GM19023 (cell line): ENCODE data around the gene LRCH1.

Experiments
- ATAC-seq: cut with Tn5 transposase; IDR thresholded peaks from one replicate; pipeline ENCODE4 v1.9.1; 2021; ENCODE audit warnings: mild to moderate bottlenecking, moderate library complexity; ENCODE audit not compliant: unreplicated experiment

The LRCH1 gene

DNA sequence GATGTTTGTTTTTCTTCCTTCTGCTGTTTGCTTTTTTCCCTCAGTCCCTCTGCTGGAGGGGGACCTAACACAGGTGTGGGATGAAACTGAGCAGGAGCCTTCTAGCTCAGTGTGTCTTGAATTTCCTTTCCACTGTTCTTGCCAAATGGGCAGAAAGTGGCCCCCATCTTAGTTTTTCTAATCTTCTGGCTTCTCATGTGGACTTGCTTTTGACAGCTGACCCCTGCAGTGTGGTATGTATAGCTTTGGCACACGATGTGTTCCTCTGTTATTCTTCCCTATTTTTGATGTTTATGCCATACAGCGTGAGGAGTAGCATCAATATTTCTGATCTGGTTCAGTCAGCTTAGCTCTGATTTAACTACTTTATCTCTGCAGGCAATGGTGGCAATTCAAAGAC is 8.3 kb downstream of the LRCH1 start:
- ATAC-seq = no peak

GRCh38 chr13:46561691-46562090 is 8.7 kb downstream of the LRCH1 start:
- no peak for ATAC-seq

GRCh38 chr13:46562152-46562551 is 9.2 kb downstream of the LRCH1 start:
- no peak for ATAC-seq

DNA sequence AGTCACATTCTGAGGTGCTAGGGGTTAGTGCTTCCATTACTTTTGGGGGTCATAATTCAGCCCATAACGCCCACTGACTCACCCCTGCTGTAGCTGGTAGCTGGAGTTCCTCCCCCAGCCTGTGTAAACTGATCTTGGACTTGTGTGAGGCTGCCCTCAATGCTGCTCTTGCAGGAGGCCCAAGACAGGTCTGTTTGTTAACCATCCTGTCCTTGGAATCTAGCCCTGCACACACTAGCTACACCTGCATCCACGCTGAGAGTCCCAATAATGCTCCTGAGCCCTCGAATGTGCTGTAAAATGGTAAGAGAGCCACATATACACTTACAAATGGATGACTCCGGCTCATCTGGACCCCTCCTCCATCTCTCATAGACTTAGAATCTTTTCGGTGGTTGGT is 9.6 kb downstream of the LRCH1 start:
- ATAC-seq = no peak

GRCh38 chr13:46565808-46566750 is 13.1 kb downstream of the LRCH1 start:
- peak; percentile 53 for ATAC-seq

GRCh38 chr13:46567671-46568070 is 14.7 kb downstream of the LRCH1 start:
- no peak for ATAC-seq

DNA sequence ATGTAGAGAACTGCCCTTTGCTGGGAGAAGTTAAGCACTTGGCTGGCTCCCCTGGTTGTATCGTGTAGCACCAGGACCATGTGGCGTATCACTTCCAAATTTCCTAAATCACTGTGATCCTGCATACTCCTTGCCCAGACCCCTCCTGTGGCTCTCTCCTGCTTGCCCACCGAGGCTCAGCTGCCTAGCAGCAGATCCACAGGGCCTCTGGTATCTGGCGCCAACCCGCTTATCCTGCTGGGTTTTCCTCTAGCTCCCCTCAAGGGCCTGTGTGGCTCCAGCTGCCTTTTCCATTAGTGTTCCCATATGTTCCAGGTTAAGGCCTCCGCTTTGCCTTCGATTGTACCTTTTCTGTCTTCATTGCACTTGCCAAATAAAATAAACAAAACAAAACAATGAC is 16.5 kb downstream of the LRCH1 start:
- ATAC-seq = no peak

DNA sequence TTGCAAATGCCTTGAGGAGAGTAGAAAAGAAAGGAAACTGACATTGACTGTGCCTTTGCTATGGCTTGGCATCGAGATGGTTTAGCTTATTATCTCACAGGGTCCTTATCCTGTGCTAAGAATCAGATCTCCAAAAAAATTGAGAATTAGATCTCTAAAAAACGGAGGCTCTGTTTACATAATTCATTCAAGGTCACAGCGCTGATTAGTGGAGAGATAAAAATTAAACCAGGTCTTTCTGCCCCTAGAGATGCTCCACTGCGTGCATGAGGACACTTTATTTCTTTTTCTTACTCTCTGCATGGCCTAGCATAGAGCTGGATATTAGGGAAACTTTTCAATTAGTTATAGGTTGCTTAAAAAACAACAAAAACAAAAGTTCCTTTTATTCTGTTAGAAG is 17.3 kb downstream of the LRCH1 start:
- no peak for ATAC-seq

DNA sequence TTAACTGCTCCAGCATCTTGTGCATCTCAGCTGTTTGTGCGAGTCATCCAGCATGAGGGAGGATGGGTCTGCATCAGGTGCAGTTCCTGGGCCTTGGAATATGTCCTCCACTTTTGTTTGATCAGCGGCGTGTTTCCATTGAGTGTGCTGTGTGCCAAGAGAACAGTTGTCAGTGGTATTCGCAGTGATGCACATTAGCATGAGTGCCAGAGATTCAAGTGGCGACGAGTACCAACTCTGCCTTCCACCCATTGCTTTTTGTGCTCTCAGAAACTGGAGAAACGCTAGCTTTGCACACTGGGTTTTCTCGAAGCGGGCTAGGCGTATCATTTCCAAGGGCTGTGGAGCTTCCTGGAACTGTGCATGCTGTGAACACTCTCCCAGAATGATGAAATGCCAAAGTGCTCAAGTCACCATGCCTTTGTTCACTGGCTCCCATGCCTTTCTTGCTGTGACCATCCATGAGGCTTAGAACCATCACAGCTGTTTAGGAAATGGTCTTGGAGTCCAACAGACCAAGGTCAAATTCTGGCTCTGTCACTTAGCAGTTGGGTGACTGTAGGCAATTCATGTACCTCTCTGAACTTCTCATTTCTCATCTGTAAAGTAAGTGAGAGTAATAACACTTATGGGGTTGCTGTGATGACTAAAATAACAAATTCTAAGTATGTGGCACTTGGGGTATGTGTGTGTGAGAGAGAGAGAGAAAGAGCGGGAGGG is 18.4 kb downstream of the LRCH1 start:
- ATAC-seq = peak; percentile 63

DNA sequence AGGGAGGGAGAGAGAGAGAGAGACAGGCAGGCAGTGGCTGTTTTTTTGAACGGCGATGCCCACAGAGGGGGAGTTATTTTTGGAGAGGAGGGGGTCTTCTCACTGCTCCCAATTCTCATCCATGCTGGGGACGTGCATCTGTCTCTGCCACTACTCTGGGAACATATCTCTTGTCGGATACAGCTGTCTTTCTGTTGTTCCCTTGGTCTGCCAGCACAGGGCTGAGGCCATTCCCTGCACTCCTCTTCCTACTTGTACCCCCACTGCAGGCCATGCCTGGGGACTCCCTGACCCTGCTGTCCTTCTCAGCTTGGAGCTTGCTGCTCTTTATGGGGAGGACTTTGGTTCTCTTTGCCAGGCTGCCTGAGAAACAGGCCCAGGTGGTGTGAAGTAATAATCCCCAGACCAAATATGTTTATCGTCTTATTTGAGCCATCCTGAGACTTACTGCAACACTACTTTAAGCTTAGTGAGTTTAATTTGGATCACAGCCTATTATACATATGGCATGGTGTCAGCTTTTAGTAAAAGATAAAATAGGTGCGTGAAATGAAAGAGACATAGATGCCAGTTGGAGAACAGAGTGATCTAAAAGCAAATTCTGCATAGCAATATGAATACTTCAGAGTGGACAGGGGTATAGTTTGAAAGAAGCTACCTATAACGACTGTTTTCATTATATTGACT is 19.1 kb downstream of the LRCH1 start:
- ATAC-seq = no peak

- peak; percentile 35 for ATAC-seq
These were observed 19.9 kb downstream of the LRCH1 start for GRCh38 chr13:46572752-46573431.

- peak; percentile 34 for ATAC-seq
These were observed 22.4 kb downstream of the LRCH1 start for GRCh38 chr13:46575301-46575771.

- ATAC-seq = no peak
These were observed 22.9 kb downstream of the LRCH1 start for GRCh38 chr13:46575818-46576221.

- ATAC-seq = no peak
These were observed 23.8 kb downstream of the LRCH1 start for GRCh38 chr13:46576762-46577161.

- peak; percentile 15 for ATAC-seq
These were observed 25.0 kb downstream of the LRCH1 start for GRCh38 chr13:46577696-46578589.

DNA sequence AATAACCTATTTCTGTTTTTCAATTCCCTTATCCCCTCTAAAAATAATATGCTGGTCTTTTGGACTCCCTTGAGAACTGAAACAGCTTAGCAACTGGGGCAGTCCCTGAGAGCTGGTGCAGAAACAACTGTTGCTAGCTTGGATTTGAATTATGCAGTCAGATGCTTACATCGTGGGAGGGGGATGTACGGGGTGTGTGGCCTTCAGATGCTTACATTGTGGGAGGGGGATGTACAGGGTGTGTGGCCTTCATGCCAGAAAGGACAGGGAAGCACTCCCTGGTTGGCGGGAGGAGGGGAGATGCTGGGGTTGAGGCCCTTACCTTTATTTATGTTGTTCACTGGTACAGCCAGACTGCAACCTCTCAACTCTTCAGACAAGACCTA is 25.6 kb downstream of the LRCH1 start:
- peak; percentile 66 for ATAC-seq

DNA sequence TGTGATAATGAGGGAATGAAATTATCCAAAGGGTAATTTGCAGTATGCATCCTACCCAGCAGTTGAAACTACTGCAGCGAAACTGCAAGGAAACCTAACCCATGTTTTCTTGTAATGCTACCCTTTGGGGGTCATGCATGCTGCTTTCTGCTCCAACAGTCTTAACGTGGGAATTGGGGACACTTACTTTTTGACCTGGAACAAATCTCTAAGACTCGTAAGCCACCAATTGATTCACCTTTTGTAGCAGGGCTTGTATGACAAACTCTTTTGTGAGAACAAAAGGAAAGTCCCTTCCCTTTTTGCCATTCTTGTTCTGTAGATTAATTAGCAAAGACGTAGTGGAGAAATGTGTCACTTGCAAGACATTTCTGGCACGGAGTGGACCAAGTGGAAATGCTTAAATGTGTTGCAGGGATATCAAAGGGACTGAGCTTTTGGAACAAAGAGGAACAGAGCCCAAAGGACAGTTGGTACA is 27.4 kb downstream of the LRCH1 start:
- no peak for ATAC-seq

DNA sequence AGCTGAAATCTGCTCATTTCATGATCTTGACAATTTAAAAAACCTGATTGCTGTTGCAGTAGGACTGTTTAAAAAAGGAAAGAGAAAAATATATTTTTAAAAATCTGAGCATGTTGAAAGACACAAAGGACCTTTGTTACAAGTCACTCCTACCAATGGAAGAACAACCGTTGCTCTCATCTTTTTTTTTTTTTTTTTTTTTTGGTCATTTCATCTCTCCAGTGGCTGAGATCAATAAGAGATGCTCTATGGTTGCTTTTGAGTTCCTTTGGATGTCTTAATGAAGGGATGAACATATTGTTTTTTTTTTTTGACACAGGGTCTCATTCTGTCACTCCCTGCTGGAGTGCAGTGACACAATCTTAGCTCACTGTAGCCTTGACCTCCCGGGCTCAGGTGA is 29.2 kb downstream of the LRCH1 start:
- ATAC-seq = no peak

DNA sequence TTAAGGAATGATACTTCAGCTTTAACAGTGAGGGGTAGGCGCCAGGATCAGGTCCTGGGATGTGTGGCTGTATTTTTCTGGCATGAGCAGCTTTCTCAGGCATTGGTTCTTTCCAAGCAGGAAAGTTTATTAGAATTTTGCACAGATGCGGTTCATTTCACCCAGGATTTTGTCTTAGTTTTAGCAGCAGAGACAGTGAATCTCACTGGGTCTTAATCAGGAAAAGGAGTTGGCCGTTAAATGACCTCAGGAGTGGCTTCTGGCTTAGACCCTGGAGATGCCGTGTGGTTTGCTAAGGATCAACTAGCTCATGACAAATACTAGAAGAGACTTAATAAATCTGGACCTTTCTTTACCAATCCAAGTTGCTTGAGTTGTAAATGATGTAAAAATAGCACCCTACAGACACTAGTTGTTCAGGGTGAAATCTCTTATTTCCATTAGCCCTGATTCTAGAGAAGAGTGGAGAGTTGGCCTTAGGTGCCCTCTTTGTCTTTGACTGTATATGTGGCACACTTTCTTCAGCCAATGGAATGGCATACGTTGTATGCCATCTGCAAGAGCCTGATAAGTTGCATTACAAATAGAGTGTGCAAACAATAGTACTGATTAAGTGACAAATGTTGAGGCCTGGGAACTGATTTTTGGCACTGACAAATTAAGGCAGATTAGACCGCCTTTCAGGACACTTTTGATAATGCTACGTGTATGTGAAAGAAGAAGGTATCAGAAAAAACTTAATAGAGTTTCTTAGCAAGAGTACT is 34.0 kb downstream of the LRCH1 start:
- ATAC-seq = no peak
